ENCODE measurements around the gene ADGRG3.

Gene ADGRG3

DNA sequence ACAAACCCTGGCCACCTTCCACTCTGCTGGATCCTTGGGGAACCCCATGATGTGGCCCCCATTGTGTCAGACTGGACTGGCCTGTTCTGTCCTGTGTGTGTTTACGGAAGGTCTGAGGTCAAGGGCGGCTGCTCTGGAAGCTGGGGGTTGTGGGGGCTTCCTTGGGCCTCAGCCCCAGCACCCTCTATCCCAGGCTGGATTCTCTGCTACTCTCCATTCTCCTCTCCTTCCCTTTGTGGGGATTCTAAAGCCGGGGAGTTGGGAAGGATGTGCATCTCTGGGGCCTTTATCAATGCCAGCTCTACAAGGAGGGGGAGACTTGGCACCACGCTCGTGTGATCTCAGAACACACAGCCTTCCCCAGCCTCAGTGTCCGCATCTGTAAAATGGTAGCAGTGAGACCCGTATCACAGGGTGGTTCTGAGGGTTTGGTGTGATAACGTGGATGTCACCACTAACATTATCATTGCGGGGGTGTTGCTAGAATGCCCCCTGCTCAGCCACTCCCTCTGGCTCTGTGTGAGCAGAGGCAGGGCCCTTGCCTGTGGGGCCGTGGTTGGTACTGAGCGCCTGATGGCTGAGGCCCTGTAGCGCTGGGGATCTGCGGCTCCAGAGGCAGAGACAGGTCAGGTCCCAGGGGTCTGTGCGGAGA is 21.6 kb upstream of the ADGRG3 start:
- no peak for DNase-seq

DNA sequence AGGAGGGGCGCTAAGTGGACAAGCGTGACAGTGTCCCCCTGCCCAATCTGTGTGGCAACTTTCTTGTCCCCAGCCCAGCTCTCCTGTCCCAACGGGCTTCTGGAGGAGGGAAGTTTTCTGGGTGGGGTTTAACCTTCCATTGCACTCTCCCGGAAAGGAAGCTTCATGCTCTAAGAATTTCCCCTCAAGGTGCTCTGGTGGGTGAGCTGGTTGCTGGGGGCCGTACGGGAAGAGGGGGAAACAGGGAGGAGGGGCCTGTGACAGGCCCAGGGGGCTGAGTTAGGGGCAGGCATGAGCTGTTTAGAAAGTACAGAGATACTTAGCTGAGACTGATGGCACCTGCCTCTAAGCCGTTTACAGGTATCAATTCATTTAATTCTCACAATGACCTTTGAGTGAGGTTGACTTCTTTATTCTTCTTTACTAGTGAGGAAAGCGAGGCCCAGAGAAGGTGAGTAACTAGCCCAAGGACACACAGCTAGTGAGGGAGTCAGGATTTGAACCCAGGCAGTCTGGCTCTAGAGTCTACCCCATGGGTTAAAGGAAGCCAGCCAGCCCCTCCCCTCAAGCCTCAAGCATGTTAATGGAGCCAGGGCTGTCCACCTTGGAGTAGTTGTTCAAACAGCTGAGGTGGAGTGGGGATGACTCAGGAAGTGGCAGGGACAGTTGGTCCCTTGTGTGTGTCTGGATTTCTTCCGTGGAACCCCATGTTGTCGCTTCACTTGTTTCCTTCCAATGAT is 20.8 kb upstream of the ADGRG3 start:
- no peak for DNase-seq

GRCh38 chr16:57648125-57648524 is 20.0 kb upstream of the ADGRG3 start:
- no peak for DNase-seq

DNA sequence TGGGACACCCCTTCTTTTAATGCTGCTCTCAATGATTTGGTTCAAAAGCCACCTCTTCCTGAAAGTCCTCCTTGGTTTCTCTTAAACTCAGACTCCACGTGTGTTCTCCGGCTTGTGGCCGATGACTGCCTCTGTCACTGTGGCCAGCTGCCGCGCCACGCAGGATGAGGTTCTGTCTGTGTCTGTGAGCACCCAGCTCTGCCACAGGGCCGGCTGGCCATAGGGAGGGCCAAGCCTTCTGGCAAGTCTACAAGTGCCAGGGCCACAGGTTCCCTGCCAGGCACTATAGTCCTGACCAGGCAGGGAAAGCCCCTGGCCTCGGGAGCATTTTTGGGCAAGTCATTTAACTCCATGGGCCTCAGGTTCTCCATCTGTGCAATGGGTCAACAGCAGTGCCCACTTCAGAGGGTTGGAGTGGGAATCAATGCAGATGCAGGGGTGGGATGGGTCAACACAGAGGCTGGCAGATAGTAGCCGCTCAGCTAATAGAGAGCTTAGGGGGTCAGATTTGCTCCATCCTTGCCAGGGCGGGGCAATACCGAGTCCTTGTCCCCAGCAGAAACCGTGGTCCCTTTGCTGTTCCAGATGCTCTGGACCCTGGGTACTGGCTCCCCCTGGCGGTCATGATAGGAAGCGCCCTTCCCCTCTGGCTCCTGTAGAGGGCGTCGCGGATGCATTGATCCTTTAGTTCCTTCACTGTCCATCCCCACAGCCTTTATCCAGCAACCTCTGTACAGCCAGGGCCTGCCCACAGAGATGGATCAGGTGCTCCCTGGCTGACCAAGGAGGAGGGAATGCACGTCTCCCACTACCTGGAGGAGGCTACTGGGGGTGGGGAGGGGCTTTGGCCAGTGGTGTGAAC is 19.3 kb upstream of the ADGRG3 start:
- DNase-seq = peak; percentile 59 to 62

DNA sequence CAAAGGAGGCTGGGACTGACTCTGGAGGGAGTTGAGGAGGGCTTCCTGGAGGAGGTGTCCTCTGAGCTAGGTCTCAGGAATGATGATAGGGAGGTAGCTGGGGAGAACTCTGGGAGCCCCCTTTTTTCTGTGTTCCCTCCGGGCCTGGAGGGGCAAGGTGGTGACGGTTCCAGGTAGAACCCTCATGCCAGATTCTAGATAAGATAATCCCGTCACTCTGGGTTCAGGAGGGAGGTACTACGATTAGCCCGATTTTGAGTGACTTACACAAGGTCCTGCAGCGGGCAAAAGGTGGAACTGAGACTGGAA is 18.7 kb upstream of the ADGRG3 start:
- DNase-seq = no peak

GRCh38 chr16:57649846-57650245 is 18.3 kb upstream of the ADGRG3 start:
- DNase-seq = no peak

DNA sequence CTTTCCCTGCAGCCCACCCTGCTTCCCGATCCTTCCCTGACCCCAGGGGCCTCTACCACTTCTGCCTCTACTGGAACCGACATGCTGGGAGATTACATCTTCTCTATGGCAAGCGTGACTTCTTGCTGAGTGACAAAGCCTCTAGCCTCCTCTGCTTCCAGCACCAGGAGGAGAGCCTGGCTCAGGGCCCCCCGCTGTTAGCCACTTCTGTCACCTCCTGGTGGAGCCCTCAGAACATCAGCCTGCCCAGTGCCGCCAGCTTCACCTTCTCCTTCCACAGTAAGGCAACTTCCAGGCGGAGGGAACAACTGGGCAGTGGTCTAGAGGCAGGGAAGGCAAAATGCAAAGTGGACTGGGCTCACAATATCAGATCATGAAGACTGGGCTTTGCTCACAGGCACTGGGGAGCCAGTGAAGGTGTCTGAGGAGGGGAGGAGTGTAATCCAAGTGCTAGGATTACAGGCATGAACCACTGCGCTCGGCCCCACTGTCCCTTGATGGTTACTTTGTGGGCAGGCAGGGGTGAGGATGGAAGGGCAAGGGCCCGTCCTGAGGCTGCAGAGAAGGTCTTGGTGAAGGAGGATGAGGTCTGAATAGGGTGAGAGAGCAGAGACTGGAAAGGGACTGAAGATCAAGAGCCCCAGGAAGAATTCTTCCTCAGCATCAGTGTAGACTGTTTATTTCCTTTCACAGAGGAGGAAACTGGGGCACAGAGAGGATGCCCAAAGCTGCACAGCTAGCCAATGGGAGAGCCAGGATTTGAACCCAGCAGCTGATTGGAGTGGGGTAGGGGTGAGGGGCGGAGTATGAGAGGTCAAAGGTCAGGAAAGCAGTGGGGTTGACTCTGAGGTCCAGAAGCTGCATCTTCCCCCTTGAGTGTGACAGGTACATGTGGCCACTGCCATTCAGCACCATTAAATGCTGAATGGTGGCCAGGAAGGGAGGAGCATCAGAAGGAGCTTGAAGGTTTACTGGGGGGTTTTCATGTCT is 16.5 kb upstream of the ADGRG3 start:
- DNase-seq = no peak

DNA sequence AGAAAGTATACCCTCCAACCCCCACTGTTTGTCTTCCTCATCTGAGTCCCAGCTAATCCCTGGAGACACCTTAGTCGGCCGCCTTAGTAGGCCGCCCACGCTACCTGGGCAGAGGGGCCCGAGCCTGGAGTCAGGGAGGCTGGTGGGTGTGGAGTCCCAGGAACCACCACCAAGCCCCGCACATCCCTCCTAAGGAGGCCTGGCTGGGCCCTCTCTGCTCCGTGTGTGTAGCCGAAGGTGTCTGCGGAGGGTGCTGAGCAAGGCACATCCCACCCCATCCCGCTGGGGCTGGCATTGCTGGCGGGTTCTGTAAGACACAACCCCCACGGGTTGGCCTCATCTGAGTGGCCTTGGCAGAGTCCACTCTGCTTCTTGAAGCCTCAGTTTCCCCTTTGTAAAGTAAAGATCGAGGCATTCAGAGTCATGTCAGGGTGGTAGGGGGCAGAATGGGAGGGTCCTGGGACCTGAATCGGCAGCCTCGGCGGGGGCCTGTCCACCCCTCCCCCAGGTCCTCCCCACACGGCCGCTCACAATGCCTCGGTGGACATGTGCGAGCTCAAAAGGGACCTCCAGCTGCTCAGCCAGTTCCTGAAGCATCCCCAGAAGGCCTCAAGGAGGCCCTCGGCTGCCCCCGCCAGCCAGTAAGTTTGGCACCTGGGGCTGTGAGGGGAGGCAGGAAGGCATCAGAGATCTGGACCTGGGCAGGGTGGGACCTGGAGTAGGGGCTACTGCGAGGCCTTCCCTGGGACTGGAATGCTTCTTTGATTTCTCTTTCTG is 15.2 kb upstream of the ADGRG3 start:
- no peak for DNase-seq

DNA sequence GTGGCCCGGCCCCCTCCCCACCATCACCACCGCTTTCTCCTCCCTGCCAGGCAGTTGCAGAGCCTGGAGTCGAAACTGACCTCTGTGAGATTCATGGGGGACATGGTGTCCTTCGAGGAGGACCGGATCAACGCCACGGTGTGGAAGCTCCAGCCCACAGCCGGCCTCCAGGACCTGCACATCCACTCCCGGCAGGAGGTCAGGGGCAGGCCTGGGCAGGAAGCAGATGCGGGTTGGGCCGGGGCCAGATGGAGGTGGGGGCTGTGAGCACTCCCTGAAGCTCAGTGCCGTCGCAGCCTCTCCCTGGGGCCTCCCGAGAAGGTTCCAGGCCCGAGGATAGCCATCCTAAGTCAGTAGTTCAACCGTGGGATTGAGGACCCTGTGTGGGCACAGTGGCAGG is 14.2 kb upstream of the ADGRG3 start:
- no peak for DNase-seq

DNA sequence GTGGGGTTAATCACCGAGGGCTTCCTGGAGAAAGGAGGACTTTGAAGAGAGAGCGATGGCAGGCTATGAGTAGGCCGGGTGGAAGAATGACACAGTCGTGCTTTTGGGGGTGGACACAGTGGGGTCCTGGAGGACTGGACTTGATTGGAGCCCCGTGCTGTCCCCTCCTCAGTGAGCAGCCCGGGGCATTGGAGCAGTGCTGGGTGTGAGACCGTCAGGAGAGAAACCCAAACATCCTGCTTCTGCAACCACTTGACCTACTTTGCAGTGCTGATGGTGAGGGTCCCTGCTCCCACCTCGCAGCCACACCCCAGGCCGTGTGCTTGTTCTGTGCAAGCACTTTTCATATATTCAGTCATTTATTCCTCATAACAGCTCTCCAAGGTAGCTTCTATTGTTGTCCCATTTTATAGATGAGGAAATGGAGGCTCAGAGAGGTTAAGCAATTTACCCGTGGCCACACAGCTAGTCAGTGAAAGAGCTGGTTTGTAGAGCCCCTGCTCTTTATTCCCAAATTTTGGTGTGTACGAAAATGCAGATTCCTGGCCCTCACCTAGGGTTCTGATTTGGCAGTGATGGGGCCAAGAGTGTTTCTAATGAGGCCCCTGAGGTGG is 11.7 kb upstream of the ADGRG3 start:
- no peak for DNase-seq

DNA sequence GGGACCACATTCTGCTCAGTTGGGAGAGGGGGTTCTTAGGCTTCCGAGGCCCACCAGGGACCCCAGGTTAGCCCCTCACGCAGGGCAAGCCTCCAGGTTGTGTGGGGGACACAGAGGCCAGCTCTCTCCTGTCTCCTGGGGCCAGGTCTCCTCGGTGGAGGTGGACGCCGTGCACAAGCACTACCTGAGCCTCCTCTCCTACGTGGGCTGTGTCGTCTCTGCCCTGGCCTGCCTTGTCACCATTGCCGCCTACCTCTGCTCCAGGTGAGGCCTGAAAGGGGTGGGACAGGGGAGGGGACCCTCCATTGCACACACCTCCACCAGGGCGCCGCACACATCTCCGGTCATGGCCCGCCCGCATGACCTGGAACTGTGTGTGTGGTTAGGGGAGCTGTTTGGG is 10.9 kb upstream of the ADGRG3 start:
- DNase-seq = no peak

DNA sequence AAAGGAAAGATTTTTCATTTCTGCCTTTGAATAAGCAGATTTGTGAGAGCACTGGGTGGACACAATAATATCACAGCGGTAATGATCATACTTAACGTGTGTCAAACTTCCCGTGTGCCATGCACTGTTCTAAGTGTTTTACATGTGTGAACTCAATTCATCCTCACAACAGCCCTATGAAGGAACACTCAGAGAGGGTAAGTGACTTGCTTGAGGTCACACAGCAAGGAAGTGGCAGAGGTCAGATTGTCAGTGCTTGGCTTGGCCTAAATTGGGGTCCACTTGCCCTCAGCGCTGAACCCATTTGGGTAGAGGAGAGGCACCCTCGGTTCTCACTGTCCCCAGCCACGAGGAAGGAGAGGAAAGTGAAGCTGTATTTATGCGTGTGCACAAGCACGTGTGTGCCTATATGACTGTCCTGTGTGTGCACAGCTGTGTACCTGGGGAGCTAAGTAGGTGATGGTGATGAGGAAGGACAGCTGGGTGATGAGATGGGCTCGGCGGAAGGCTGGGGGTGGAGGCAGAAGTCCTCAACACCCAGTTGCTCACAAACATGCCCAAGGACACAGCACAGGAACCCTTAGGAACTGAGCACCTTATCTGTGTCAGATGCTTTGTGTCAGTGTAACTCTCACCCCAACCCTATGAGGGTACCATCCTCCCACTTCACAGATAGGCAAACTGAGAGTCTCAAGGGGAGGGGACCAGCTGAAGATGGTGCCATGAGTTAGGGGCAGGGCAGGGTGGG is 9.8 kb upstream of the ADGRG3 start:
- DNase-seq = no peak

GRCh38 chr16:57658878-57659674 is 9.0 kb upstream of the ADGRG3 start:
- DNase-seq = no peak

DNA sequence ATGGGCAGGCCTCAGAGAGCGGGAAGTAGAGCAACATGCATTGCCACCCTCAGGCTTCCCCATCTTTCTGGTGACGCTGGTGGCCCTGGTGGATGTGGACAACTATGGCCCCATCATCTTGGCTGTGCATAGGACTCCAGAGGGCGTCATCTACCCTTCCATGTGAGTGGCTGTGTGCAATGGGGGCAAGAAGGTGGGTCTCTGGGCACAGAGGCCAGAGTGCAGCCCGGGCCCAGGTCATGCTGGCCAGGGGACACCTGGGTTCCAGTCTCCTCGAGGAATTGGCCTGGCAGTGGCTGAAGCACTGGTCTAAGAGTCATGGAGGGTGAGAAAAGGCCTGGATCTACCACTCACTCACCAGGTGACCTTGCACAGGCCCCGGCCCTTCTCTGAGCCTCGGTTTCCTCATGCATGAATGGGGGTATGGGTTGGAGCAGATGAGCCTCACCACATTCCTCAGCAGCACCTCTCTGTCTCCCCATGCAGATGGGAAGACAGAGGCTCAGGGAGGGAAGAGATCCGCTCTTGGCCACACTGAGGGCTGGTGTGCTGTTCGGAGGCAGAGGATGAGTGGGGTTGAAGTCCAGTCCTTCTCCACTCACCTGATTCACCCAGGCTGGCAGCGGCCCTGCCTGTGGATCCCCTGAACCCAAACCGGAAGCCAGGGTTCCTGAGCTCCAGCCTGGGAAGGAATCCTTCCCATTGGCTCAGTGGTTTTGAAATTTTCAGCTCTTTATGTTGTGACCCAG is 7.2 kb upstream of the ADGRG3 start:
- no peak for DNase-seq

DNA sequence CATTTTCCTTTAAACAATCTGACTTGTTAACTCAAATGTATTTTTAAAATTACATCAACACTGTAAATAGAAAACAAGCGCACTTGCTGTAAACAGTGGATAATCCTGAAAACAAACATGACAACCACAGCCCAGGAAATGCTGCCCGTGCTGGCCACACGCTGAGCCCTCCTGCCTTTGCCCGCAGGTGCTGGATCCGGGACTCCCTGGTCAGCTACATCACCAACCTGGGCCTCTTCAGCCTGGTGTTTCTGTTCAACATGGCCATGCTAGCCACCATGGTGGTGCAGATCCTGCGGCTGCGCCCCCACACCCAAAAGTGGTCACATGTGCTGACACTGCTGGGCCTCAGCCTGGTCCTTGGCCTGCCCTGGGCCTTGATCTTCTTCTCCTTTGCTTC is 6.6 kb upstream of the ADGRG3 start:
- DNase-seq = no peak

DNA sequence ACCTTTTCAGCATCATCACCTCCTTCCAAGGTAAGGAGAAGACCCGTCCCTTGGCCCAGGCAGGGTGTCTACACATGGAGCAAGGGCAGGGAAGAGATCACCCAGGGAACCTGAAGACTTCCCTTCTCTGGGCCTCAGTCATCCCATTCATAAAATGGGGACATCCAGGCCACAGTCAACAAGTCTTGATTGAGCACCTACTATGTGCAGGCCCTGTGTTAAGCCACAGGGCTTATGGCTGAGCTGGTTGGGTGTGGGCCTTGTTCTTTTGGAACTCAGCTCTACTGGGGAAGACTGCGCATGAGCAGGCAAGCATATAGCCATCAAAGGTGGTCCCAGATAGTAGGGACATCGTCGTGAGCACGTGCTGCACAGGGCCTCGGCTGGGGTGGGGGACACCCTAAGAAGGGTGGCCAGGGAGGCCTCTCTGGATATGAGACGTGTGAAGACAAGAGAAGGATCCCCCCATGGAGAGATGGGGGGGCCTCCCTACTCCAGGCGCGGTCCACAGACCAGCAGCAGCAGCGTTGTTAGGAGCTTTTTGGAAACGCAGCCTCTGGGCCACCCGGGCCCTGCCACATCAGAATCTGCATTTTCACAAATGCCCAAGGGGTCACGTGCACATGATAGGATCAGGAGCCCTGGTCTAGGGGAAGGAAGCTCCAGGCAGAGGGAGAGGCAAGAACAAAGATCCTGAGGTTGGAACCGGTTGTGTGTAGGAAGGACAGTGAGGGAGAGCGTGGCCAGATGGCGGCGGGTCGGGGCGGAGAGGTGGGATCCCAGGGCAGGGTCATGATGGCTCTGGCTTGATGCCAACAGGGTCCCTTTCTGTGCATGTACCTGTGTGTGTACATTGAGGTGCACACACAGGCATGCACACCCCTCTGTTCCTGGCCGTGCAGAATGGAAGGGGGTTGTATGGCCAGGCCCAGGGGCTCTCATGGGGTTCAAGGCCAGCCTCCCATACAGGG is 5.9 kb upstream of the ADGRG3 start:
- no peak for DNase-seq

- DNase-seq = no peak
Measured at GRCh38 chr16:57663436-57663835, 4.7 kb upstream of the ADGRG3 start.

All from NCI-H2081 (cell line).